PC-3 (cell line): ENCODE measurements around the gene OR2B6. TPM values are rescaled to one million over a fixed set of nuclear protein-coding genes. Genes with fewer than 3 reads are reported as not detected.

Experiments used
- ATAC-seq: fragments of 200-7000 bp; cut with Tn5 transposase; 2 replicates; pipeline ENCODE4 v1.9.1; 2020; ENCODE audit warnings: mild to moderate bottlenecking, moderate library complexity
- Bru-seq: library from RNA; stranded (reverse); fragments of 400-500 nt; gene quantifications from one replicate; lab custom pipeline; 2021; lab: Mats Ljungman, UMichigan
- BruChase-seq, 2 experiments: library from RNA; stranded (reverse); fragments of 400-500 nt; gene quantifications; one replicate each; lab custom pipeline; 2021; lab: Mats Ljungman, UMichigan
- BruUV-seq: library from RNA; stranded (reverse); fragments of 400-500 nt; replicated peaks from 2 replicates; lab custom pipeline; 2021; lab: Mats Ljungman, UMichigan
- CTCF ChIA-PET: fragments of 300-600 bp; sonication (Branson Sonifier 250); formaldehyde crosslinking; loops from one replicate; lab custom pipeline; 2022; ENCODE audit warnings: antibody characterized with exemption; lab: Charles Lee
- POLR2A ChIA-PET: fragments of 300-600 bp; sonication (Branson Sonifier 250); formaldehyde crosslinking; loops from one replicate; lab custom pipeline; 2022; ENCODE audit warnings: antibody characterized with exemption; ENCODE audit not compliant: unreplicated experiment; lab: Charles Lee
- DNase-seq: peaks from one replicate; pipeline ENCODE4 v3.0.0-alpha.2; 2015
- H2AFZ ChIP-seq: fragments of 300-600 bp; sonication (generic); 2 replicates; pipeline ENCODE4 v1.6.0; 2016; ENCODE audit warnings: antibody characterized with exemption, low read length
- H3F3A ChIP-seq: fragments of 300-600 bp; sonication (generic); one replicate; pipeline ENCODE4 v1.6.0; 2017; ENCODE audit warnings: antibody characterized with exemption, low read length, control low read depth, mild to moderate bottlenecking; ENCODE audit not compliant: unreplicated experiment
- H3K27ac ChIP-seq: fragments of 300-600 bp; sonication (generic); 2 replicates; pipeline ENCODE4 v1.5.1; 2016; ENCODE audit warnings: mild to moderate bottlenecking, low read length
- H3K27me3 ChIP-seq: fragments of 300-600 bp; sonication (generic); 2 replicates; pipeline ENCODE4 v1.6.1; 2016; ENCODE audit warnings: low read length, mixed read lengths
- H3K36me3 ChIP-seq: fragments of 300-600 bp; sonication (generic); 2 replicates; pipeline ENCODE4 v1.6.1; 2016; ENCODE audit warnings: low read depth, mixed run types, low read length, mixed read lengths
- H3K4me1 ChIP-seq: fragments of 300-600 bp; sonication (generic); 2 replicates; pipeline ENCODE4 v1.5.1; 2016; ENCODE audit warnings: low read length; ENCODE audit not compliant: insufficient read depth
- H3K4me2 ChIP-seq: fragments of 300-600 bp; sonication (generic); 2 replicates; pipeline ENCODE4 v1.6.0; 2016; ENCODE audit warnings: low read length
- H3K4me3 ChIP-seq: fragments of 300-600 bp; sonication (generic); 2 replicates; pipeline ENCODE4 v1.5.1; 2016; ENCODE audit warnings: mild to moderate bottlenecking, low read length, mixed read lengths
- H3K79me2 ChIP-seq: fragments of 300-600 bp; sonication (generic); 2 replicates; pipeline ENCODE4 v1.6.1; 2017; ENCODE audit warnings: low read length, mixed read lengths
- H3K9ac ChIP-seq: fragments of 300-600 bp; sonication (generic); 2 replicates; pipeline ENCODE4 v1.6.0; 2016; ENCODE audit warnings: mild to moderate bottlenecking, low read length
- H3K9me2 ChIP-seq: fragments of 300-600 bp; sonication (generic); replicated peaks from 2 replicates; pipeline ENCODE4 v1.6.1; 2016; ENCODE audit warnings: mixed run types, low read length, mixed read lengths
- H3K9me3 ChIP-seq: fragments of 300-600 bp; sonication (generic); 2 replicates; pipeline ENCODE4 v1.6.1; 2016; ENCODE audit warnings: low read length, mixed read lengths
- H4K20me1 ChIP-seq: fragments of 300-600 bp; sonication (generic); 2 replicates; pipeline ENCODE4 v1.6.1; 2016; ENCODE audit warnings: low read length, mixed read lengths
- CTCF ChIP-seq: fragments of 300-600 bp; sonication (generic); conservative IDR thresholded peaks from 2 replicates; pipeline ENCODE4 v1.5.1; 2017; ENCODE audit warnings: antibody characterized with exemption, low read depth, mild to moderate bottlenecking, low read length
- EZH2 ChIP-seq: fragments of 300-600 bp; sonication (generic); IDR thresholded peaks from one replicate; pipeline ENCODE4 v1.6.1; 2017; ENCODE audit warnings: antibody characterized with exemption, mild to moderate bottlenecking, low read length; ENCODE audit not compliant: unreplicated experiment
- EZH2phosphoT487 ChIP-seq: fragments of 300-600 bp; sonication (generic); IDR thresholded peaks from 2 replicates; pipeline ENCODE4 v1.6.1; 2018; ENCODE audit warnings: mild to moderate bottlenecking, antibody characterized with exemption, low read length, borderline replicate concordance
- intact Hi-C: fragments of 100-400 bp; cut with micrococcal nuclease; formaldehyde crosslinking; loops from 2 replicates; pipeline ENCODE4 v1.9.0; 2023
- long read RNA-seq: library from polyadenylated mRNA; unstranded; transcript quantifications from one replicate; pipeline ENCODE4 v2.0.0, GENCODE V29; 2021; ENCODE audit not compliant: unreplicated experiment
- total RNA-seq: library from RNA; depleted of rRNA; stranded (reverse); fragments of >200 nt; gene quantifications from 2 replicates; pipeline ENCODE4 v1.2.3, GENCODE V29; 2014; rRNA removed

The OR2B6 gene
- total RNA-seq (not detected in 2 replicates), Bru-seq, nascent RNA (percentile 50 among the genes with signal in this experiment), BruChase-seq, experiment 1, labeled RNA remaining after a 6-hour chase (percentile 59 among the genes with signal in this experiment), BruChase-seq, experiment 2, labeled RNA remaining after a 2-hour chase (percentile 67 among the genes with signal in this experiment)
- long read RNA-seq, partial matches to known transcripts: 0 of 1 reads
- long read RNA-seq, other reads (novel, unspliced or antisense): 1 of 1 reads

GRCh38 chr6:27956941-27957340 lies at the start of gene OR2B6:
TSS of gene OR2B6 (plus strand) at chr6:27957241. CDS start at chr6:27957241, 0 bp downstream.
- Histone ChIP-seq H3K36me3 (no peaks in the 10 kb centered on the region), H3K4me1 (no peaks in the 10 kb centered on the region), H3K9me2 (no peaks in the 10 kb centered on the region), H3K79me2 (no peaks in the 10 kb centered on the region), H2AFZ (no peak within 1 kb of the TSS), H3K9ac (no peak within 1 kb of the TSS), H3K4me2 (no peak within 1 kb of the TSS), H3K4me3 (no peak within 1 kb of the TSS), H3F3A (no peaks in the 10 kb centered on the region), H3K9me3 (no peaks in the 10 kb centered on the region), H3K27me3 (no peaks in the 10 kb centered on the region), H3K27ac (no peak within 1 kb of the TSS), H4K20me1 (no peaks in the 10 kb centered on the region)
- DNase-seq: no peak
- POLR2A ChIA-PET: no interaction called here
- intact Hi-C loops: no loop called here
- TF ChIP-seq CTCF (no peak), EZH2phosphoT487 (no peak), EZH2 (no peak)
- BruUV-seq: no TSS peak
- CTCF ChIA-PET: no interaction called here
- no peak for ATAC-seq

- ChIA-PET CTCF (no interaction called here), POLR2A (no interaction called here)
- ATAC-seq (no peak), DNase-seq (no peak)
- H3K9me3 ChIP-seq: no peaks in the 10 kb centered on the region
- no peaks in the 10 kb centered on the region for H3F3A ChIP-seq
- H3K4me2 ChIP-seq: no peak overlapping the region
- no peaks in the 10 kb centered on the region for H3K79me2 ChIP-seq
- H3K36me3 ChIP-seq: no peaks in the 10 kb centered on the region
- no peaks in the 10 kb centered on the region for H4K20me1 ChIP-seq
- H3K4me3 ChIP-seq: no peak overlapping the region
- intact Hi-C loops: loop anchor here (10.0 kb wide), 2 partner anchors 227 to 447 kb away; no protein-coding TSS in a partner anchor
- no peaks in the 10 kb centered on the region for H3K9me2 ChIP-seq
- no peaks in the 10 kb centered on the region for H3K4me1 ChIP-seq
- H3K27me3 ChIP-seq: no peaks in the 10 kb centered on the region
- BruUV-seq: no TSS peak
- H3K27ac ChIP-seq: no peak overlapping the region
- no peak overlapping the region for H3K9ac ChIP-seq
- H2AFZ ChIP-seq: no peak overlapping the region
- TF ChIP-seq EZH2 (no peak), CTCF (no peak), EZH2phosphoT487 (no peak)
Observed at GRCh38 chr6:27908017-27908416, 49.0 kb upstream of the OR2B6 start.

GRCh38 chr6:27911956-27912446 lies 45.0 kb upstream of the OR2B6 start, which contains the start of gene OR2B2:
TSS of gene OR2B2 (minus strand) at chr6:27912396. CDS start at chr6:27912319, 77 bp downstream.
- no peaks in the 10 kb centered on the region for H3K27me3 ChIP-seq
- intact Hi-C loops: no loop called here
- no peak within 1 kb of the TSS for H2AFZ ChIP-seq
- H3K9me2 ChIP-seq: no peaks in the 10 kb centered on the region
- DNase-seq (no peak), ATAC-seq (no peak)
- H4K20me1 ChIP-seq: no peaks in the 10 kb centered on the region
- H3F3A ChIP-seq: no peaks in the 10 kb centered on the region
- TF ChIP-seq CTCF (no peak), EZH2 (no peak), EZH2phosphoT487 (no peak)
- POLR2A ChIA-PET: no interaction called here
- H3K4me2 ChIP-seq: no peak within 1 kb of the TSS
- no peaks in the 10 kb centered on the region for H3K4me1 ChIP-seq
- no peak within 1 kb of the TSS for H3K4me3 ChIP-seq
- no peaks in the 10 kb centered on the region for H3K79me2 ChIP-seq
- H3K27ac ChIP-seq: no peak within 1 kb of the TSS
- H3K9ac ChIP-seq: no peak within 1 kb of the TSS
- no peaks in the 10 kb centered on the region for H3K9me3 ChIP-seq
- no peaks in the 10 kb centered on the region for H3K36me3 ChIP-seq
- no TSS peak for BruUV-seq
- CTCF ChIA-PET: no interaction called here
